Posterior vena cava (tissue), 2 donors: ENCODE measurements around the gene OOSP3. TPM values are rescaled to one million over a fixed set of nuclear protein-coding genes. Genes with fewer than 3 reads are reported as not detected.

Experiments used
- DNase-seq: peaks from one replicate; pipeline ENCODE4 v3.0.0-alpha.2; 2020; ENCODE audit warnings: low spot score
- intact Hi-C, 2 donors: fragments of 100-400 bp; cut with DNase I; formaldehyde crosslinking; loops; one replicate each; pipeline versions ENCODE4 v1.14.1 to v1.14.2; 2022 to 2023
- total RNA-seq, 2 donors: library from RNA; stranded (reverse); fragmentation: NEBNext Ultra II Directional; extraction: Animal tissue kit (Norgen Biotek cat#: 25700); gene quantifications; one replicate each; pipeline ENCODE4 v1.2.1, GENCODE V29; 2021
- donor health status: DM: yes; HTN: yes; CAD: no.
- donor health status: DM: yes; HTN: yes; CAD: no.

Gene OOSP3
- total RNA-seq, 2 donors from 2014 or later: not detected

DNA sequence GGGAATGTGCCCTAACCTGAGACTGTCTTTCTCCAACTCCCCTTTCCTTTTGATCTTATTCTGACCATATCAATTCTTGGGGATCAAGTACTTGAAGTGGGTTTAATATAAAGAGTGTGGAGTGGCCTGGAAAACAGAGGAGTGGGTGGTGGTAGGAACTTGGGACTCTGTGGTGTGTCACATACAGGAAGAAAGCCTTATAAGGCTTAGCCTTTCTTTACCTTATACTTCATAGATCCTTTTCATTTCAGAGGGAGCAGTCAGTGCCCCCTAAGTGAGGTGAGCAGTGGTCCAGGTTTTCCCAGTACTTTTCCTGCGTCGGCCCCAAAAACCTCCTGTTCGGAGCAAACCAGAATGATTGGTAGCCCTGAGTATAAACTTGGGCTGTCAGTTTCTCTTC is 60.1 kb downstream of the OOSP3 start:
- no peak for DNase-seq
- intact Hi-C loops: no loop called here

- intact Hi-C loops: no loop called here
- no peak for DNase-seq
Observed at GRCh38 chr11:59939482-59939881, 60.9 kb downstream of the OOSP3 start.

- DNase-seq: no peak
- intact Hi-C loops: no loop called here
Observed at GRCh38 chr11:59941091-59941490, 62.5 kb downstream of the OOSP3 start.

DNA sequence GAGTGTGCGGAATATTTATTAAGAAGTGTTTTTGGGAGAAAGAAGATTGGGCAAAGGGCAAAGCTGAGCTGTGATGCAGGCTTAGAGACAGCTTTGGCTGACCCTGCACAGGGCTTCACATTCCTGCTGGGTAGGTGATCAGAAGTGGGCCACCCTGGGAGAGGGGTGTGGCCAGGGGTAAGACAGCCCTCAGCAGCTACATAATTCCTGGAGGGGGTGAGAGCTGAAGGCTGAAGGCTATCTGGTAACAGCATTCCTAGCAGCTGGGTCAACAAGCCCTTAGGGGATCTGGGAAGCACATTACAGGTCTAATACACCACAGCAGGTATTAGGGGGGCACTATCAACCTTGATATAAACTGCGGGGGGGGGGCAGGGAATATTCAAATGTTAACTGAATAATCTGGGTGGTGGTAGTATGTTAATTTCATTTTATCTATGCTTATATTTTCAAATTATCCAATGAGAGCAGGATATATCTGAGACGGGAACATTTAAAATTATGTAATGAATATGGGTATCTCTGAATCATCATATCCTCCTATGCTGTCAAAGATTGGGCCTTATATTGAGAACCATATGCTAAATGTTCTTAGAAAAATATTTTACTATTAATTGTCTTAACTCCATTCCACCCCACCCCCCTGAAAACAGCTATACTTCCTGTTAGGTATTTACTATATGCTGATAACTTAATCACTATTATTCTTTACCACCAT is 65.6 kb downstream of the OOSP3 start:
- intact Hi-C loops: no loop called here
- no peak for DNase-seq

GRCh38 chr11:59944720-59945119 is 66.1 kb downstream of the OOSP3 start:
- intact Hi-C loops: no loop called here
- no peak for DNase-seq

Other genes with a start within 250 kb of the OOSP3 start
- 10 to 100 TPM; 19.4 to 24.2 TPM for gene PATL1, start 209.7 kb upstream of the OOSP3 start, total RNA-seq
- gene OR10V1, start 164.9 kb upstream of the OOSP3 start, total RNA-seq: not detected
- gene STX3, start 123.4 kb upstream of the OOSP3 start, total RNA-seq: 10 to 100 TPM; 13.5 to 19.6 TPM
- 10 to 100 TPM; 25.5 to 29.8 TPM for gene MRPL16, start 68.0 kb upstream of the OOSP3 start, total RNA-seq
- gene CBLIF, start 33.3 kb upstream of the OOSP3 start, total RNA-seq: not detected
- gene TCN1, start 12.3 kb upstream of the OOSP3 start, total RNA-seq: not detected
- gene OOSP1, start 59.6 kb downstream of the OOSP3 start, total RNA-seq: not detected
- not detected for gene OOSP4A, start 85.3 kb downstream of the OOSP3 start, total RNA-seq
- gene OOSP4B, start 138.4 kb downstream of the OOSP3 start, total RNA-seq: not detected
- not detected for gene OOSP2, start 161.6 kb downstream of the OOSP3 start, total RNA-seq
- not detected for gene MS4A3, start 177.9 kb downstream of the OOSP3 start, total RNA-seq
- 1 to 10 TPM; 1.2 to 1.4 TPM for gene MS4A2, start 209.9 kb downstream of the OOSP3 start, total RNA-seq